DMS 273 (cell line): ENCODE data around the gene PPP1R8.
"Not testable (repeated sequence)": the region's sequence is repeated elsewhere in the genome, so short reads cannot be mapped to it uniquely, and the experiment has no call there.

ENCODE experiments used
- DNase-seq: peaks from one replicate; lab custom pipeline; 2025; ENCODE audit not compliant: unreplicated experiment; lab: John Stamatoyannopoulos, UW

The PPP1R8 gene

DNA sequence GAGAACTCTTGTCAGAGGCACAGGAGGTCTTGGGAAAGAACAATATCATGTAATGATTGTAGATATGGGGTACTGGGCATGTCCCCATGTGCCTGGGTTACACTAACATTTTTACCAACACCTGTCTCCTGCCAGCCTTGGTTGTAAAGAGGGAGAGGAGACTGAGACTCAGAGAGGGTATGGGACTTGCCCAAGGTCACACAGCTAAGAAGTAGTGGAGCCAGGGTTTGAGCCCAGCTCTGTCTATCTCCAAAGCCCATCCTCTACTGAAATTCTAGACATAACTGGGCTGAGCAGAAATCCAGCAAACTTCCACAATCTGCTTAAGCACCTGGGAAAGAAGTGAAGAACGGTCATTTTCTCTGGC lies 39.1 kb downstream of the PPP1R8 start:
- no peak for DNase-seq

DNA sequence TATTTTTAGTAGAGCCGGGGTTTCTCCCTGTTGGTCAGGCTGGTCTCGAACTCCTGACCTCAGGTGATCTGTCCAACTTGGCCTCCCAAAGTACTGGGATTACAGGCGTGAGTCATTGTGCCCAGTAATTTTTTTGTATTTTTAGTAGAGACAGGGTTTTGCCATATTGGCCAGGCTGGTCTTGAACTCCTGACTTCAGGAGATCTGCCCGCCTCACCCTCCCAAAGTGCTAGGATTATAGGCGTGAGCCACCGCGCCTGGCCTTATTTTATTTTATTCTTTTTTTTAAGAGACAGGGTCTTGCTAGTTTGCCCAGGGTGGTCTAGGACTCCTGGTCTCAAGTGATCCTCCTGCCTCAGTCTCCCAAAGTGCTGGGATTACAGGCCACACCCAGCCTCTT lies 40.5 kb downstream of the PPP1R8 start:
- DNase-seq = not testable (repeated sequence)

GRCh38 chr1:27872059-27872801 lies 41.6 kb downstream of the PPP1R8 start, which contains the start of gene THEMIS2:
TSS of gene THEMIS2 (plus strand) at chr1:27872544. CDS start at chr1:27872572, 28 bp downstream.
- DNase-seq = peak; percentile 80

GRCh38 chr1:27872802-27873551 lies 42.4 kb downstream of the PPP1R8 start:
- peak; percentile 76 for DNase-seq

- no peak for DNase-seq
These were observed 43.2 kb downstream of the PPP1R8 start for GRCh38 chr1:27873671-27874384.

DNA sequence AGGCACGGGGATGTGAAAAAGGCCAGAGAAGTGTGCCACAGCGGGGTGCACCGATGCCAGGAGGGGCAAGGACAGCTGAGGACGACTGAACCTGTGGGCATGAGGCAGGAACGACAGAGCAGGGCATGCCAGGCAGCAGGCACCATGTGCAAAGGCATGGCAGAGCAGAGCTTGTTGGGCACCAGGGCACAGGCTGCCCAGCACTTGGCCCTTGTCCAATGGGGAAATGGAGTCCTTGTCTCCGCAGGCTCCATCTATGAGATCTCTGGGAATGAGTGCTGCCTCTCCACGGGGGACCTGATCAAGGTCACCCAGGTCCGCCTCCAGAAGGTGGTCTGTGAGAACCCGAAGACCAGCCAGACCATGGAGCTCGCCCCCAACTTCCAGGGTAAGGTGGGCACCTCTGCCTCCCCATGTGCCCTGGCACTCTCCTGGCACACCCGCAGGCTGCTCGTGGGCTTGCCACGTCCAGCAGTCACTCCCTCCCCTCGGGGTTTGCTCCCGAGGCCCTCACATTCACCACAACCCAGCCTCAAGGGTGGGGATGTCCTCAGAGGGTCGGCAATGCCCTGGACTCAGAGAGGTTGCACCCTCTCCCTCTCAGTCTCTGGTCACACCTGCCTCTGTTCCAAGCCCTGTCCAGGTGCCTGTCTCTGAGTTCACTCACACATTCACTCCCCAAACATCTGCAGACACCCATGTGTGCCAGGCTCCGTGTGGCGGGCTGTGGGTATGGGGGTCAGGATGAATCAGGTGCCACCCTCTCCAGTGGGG lies 45.9 kb downstream of the PPP1R8 start:
- DNase-seq = no peak

DNA sequence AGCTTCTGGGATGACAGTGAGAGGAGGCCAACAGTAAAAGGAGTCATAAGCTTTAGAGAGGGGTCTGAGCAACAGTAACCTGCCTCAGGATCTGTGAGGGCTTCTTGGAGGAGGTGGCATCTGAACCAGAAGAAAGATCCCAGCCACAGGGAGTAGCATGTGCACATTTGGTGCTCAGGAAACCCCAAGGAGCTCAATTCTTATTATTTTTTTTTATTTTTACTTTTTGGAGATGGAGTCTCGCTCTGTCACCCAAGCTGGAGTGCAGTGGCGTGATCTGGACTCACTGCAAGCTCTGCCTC lies 46.5 kb downstream of the PPP1R8 start:
- no peak for DNase-seq

DNA sequence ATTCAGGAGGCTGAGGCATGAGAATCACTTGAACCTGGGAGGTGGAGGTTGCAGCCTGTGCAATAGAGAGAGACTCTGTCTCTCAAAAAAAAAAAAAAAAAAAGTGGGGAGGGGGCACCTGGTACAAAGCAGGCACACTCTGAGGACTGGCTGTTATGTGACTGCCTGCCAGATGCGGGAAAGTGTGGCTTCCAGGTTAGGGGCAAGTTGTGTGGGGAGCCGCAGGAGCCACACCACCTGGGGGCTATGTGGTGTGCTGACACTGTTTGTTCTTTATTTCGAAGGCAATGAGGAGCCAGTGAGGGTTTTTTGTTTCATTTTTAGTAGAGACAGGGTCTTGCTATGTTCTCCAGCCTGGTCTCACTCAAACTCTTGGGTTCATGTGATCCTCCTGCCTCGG lies 47.5 kb downstream of the PPP1R8 start:
- no peak for DNase-seq

GRCh38 chr1:27878787-27879335 lies 48.3 kb downstream of the PPP1R8 start:
- DNase-seq = no peak

GRCh38 chr1:27879374-27880082 lies 48.9 kb downstream of the PPP1R8 start:
- DNase-seq = no peak

GRCh38 chr1:27882543-27882903 lies 51.9 kb downstream of the PPP1R8 start:
- DNase-seq = no peak

DNA sequence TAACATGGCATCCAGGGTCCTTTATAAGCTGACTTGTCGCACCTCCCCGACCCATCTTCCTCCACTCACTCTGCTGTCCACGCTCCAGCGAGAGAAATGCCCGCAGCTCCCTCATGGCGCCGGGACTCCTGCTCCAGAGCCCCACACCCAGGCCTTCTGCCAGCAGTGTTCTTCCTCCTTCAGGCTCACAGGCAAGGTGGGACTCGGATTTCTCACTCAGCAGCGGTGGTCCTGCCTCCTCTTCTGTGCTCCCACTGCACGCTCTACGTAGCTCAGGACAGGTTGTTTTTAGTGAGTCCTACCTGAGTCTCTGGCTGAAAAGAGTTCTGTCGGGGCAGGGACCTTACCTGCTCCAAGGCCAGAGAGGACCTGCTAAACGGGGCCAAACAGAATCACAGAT lies 53.0 kb downstream of the PPP1R8 start:
- no peak for DNase-seq

DNA sequence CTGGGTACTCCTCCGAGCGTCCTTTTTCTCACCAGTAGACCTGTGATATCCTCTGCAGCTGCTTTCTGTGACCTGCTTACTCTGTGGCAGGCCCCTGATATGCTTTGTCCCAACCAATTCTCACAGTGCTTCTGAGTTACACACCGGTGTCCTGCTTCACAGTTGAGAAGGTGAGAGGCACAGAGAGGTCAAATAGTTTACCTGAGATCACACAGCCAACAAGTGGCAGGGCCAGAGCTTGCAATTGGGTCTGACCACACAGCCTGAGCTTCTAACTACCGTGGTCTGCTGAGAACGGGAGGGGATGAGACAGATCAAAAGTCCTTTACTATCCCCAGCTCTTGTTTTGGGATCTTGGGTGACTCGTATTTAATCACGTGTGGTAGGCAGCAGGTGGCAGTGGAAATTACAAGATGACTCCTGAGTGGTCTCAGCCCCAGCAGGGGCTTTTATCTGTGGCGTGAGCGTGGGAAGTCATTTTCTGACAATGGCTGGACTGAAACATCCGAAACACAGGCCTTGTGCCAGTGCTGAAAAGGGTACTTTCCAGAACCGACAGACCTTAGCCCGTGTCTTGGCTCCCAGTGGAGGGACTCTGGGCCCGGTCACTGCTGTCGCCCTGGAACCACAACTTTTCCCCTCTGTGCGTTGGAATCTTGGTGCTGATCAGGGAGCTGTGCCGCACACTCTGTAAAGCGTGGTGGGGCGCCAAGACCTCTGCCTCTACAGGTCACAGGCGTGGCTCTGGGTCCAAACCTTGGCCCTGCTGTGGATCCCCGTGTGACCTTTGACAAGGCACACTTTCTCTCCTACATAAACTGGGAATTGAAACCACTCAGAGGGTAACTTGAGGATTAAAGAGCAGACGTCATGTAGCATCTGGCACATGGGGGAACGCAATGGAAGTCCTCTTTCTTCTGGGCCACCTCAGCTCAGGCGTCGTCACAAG lies 53.7 kb downstream of the PPP1R8 start:
- no peak for DNase-seq

GRCh38 chr1:27885114-27885528 lies 54.5 kb downstream of the PPP1R8 start:
- DNase-seq = no peak

GRCh38 chr1:27885621-27886352 lies 55.2 kb downstream of the PPP1R8 start:
- DNase-seq = no peak

DNA sequence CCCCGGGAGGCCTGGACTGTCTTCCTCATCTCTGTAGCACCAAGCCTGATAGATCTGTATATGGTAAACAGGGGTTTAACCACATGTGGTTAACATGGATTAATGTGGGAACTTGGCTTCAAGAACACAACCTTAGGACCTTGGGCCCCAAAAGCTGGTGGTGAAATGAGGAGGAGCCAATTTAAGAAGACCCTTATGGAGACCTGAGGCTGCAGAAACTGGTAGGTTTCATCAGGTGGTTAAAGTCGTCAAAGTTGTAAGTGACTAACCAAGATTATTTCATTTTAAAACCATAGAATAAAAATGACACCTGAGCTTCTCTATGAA lies 55.7 kb downstream of the PPP1R8 start:
- DNase-seq = no peak

DNA sequence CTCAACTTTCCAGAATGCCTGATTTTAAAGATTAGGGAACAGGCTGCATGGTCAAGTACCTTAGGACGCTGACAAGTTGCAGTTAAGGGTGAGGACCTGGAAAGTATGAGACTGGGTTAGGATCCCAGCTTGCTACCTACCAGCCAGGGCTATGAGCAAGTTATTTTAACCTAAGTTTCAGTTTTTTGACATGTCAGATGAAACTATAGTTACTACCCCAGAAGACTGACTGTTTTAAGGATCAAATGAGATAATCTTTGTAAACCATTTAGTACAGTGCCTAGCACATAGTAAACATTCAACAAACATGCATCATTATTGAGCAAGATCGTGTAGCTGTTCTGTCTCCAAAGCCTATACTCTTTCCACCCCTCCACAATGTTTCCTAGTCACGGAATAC lies 56.2 kb downstream of the PPP1R8 start:
- DNase-seq = no peak

DNA sequence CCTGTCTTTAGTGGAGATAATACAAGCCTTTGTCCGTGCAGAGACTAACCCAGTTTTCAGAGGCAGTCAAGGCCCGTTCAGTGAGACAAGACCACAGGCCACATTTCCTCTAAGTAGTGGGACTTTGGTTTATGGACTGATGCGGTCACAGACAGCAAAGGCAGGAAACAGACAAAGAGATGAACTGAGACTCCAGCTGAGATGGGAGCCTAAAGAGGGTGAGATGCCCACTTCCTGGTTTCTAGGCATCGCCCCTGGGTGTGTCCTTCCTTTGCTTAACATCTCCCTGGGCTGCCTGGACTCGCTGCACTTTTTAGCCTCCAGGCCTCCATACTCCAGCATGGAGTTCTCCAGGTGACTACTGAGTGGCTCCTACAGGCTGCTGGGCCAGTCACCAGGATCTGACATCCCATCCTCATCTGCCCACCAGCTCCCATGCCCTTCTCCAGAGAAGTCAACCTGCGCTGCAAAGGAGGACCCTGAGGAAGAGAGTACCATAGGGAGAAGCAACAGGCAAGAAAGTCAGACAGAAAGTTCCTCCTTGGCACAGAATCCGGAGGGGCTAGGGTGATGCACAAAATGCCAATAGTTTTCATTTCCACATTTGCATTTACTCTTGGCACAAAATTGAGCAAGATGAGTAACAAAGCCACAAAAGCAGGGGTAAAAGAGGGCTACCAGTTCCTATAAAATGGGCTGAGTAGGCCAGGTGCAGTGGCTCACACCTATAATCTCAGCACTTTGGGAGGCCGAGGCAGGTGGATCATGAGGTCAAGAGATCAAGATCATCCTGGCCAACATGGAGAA lies 56.8 kb downstream of the PPP1R8 start:
- DNase-seq = no peak
